ENCODE results near the gene HECTD1.
"Not testable (repeated sequence)": the region's sequence is repeated elsewhere in the genome, so short reads cannot be mapped to it uniquely, and the experiment has no call there.

The HECTD1 gene

GRCh38 chr14:31224808-31225207 lies 17.2 kb upstream of the HECTD1 start:
- DNase-seq (ENCODE audit: low read depth), result no peak

- no peak for DNase-seq (ENCODE audit: low read depth)
Measured at GRCh38 chr14:31223331-31223730, 15.7 kb upstream of the HECTD1 start.

GRCh38 chr14:31222834-31223233 lies 15.2 kb upstream of the HECTD1 start:
- no peak for DNase-seq (ENCODE audit: low read depth)

GRCh38 chr14:31221266-31221665 lies 13.7 kb upstream of the HECTD1 start:
- no peak for DNase-seq (ENCODE audit: low read depth)

- no peak for DNase-seq (ENCODE audit: low read depth)
Measured at GRCh38 chr14:31219169-31219568, 11.6 kb upstream of the HECTD1 start.

- DNase-seq (ENCODE audit: low read depth), result no peak
Measured at GRCh38 chr14:31216359-31216758, 8.8 kb upstream of the HECTD1 start.

GRCh38 chr14:31212893-31213292 lies 5.3 kb upstream of the HECTD1 start:
- DNase-seq (ENCODE audit: low read depth), result no peak

- no peak for DNase-seq (ENCODE audit: low read depth)
Measured at GRCh38 chr14:31209605-31210004, 2.0 kb upstream of the HECTD1 start.

- DNase-seq (ENCODE audit: low read depth), result no peak
Measured at GRCh38 chr14:31208546-31209424, 1.2 kb upstream of the HECTD1 start.

GRCh38 chr14:31207287-31207754 lies 272 bp downstream of the HECTD1 start:
- DNase-seq (ENCODE audit: low read depth), result no peak

- DNase-seq (ENCODE audit: low read depth), result no peak
Measured at GRCh38 chr14:31206536-31207286, 882 bp downstream of the HECTD1 start.

GRCh38 chr14:31205681-31206535 lies 1.7 kb downstream of the HECTD1 start:
- peak; percentile 79 for DNase-seq (ENCODE audit: low read depth)

- DNase-seq (ENCODE audit: low read depth), result no peak
Measured at GRCh38 chr14:31204593-31205534, 2.7 kb downstream of the HECTD1 start.

- not testable (repeated sequence) for DNase-seq (ENCODE audit: low read depth)
Measured at GRCh38 chr14:31203899-31204592, 3.5 kb downstream of the HECTD1 start.

- no peak for DNase-seq (ENCODE audit: low read depth)
Measured at GRCh38 chr14:31203414-31203742, 4.2 kb downstream of the HECTD1 start.

- DNase-seq (ENCODE audit: low read depth), result no peak
Measured at GRCh38 chr14:31201111-31201510, 6.5 kb downstream of the HECTD1 start.

GRCh38 chr14:31200702-31200990 lies 6.9 kb downstream of the HECTD1 start:
- DNase-seq (ENCODE audit: low read depth), result no peak

GRCh38 chr14:31197671-31198070 lies 9.9 kb downstream of the HECTD1 start:
- DNase-seq (ENCODE audit: low read depth), result no peak

GRCh38 chr14:31196839-31197492 lies 10.6 kb downstream of the HECTD1 start:
- no peak for DNase-seq (ENCODE audit: low read depth)

- DNase-seq (ENCODE audit: low read depth), result no peak
Measured at GRCh38 chr14:31194661-31195060, 12.9 kb downstream of the HECTD1 start.
